Glutamatergic neuron (in vitro differentiated cells): Measurements from ENCODE around the gene LGMN. TPM values are rescaled to one million over a fixed set of nuclear protein-coding genes. Genes with fewer than 3 reads are reported as not detected.
A peak's percentile ranks its signal among the peaks of the same experiment; 100 is the strongest.

Source experiments
- DNase-seq: peaks from one replicate; pipeline ENCODE4 v3.0.0; 2022
- H3K27ac Mint-ChIP-seq: one replicate; pipeline ENCODE4 v1.8.0; 2020; ENCODE audit warnings: mild to moderate bottlenecking, mixed read lengths, inconsistent platforms; ENCODE audit not compliant: unreplicated experiment
- H3K27me3 Mint-ChIP-seq: one replicate; pipeline ENCODE4 v1.8.0; 2020; ENCODE audit warnings: mild to moderate bottlenecking, moderate library complexity, mixed read lengths, inconsistent platforms; ENCODE audit not compliant: unreplicated experiment
- H3K36me3 Mint-ChIP-seq: one replicate; pipeline ENCODE4 v1.8.0; 2020; ENCODE audit warnings: mild to moderate bottlenecking, mixed read lengths, inconsistent platforms; ENCODE audit not compliant: unreplicated experiment
- H3K4me1 Mint-ChIP-seq: one replicate; pipeline ENCODE4 v1.8.0; 2020; ENCODE audit warnings: mild to moderate bottlenecking, low read depth, mixed read lengths, inconsistent platforms; ENCODE audit not compliant: unreplicated experiment
- H3K4me3 Mint-ChIP-seq: one replicate; pipeline ENCODE4 v1.8.0; 2020; ENCODE audit warnings: mild to moderate bottlenecking, mixed read lengths, inconsistent platforms; ENCODE audit not compliant: unreplicated experiment
- H3K9me3 Mint-ChIP-seq: one replicate; pipeline ENCODE4 v1.8.0; 2020; ENCODE audit warnings: mild to moderate bottlenecking, moderate library complexity, mixed read lengths, inconsistent platforms; ENCODE audit not compliant: unreplicated experiment
- CTCF ChIP-seq: fragments of 200-600 bp; sonication (generic); IDR thresholded peaks from one replicate; pipeline ENCODE4 v1.5.0; 2021; ENCODE audit not compliant: partially characterized antibody, unreplicated experiment
- total RNA-seq: library from RNA; stranded (reverse); fragmentation: NEBNext Ultra II Directional; extraction: Animal tissue kit (Norgen Biotek cat#: 25700); gene quantifications from one replicate; pipeline ENCODE4 v1.2.1, GENCODE V29; 2021; ENCODE audit not compliant: unreplicated experiment

LGMN gene
- total RNA-seq, 1 donor from 2014 or later = 36.9 TPM

DNA sequence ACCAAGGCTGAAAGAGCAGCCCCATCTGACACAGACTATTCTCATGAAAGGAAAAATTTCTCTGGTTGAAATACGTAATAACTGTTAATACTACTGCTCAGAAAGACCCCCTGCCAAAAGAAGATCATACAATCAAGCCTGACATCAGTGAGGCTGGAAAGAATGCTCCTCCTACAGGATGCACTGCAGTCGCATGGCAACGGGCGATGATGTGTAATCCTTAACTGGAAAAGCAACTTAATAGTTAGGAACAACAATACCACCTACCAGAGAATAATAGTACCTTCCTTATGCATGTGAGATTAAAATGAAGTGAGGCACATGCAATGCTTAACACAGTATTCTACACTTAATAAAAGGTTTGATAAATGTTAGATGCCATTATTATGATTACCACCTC is 44.5 kb upstream of the LGMN start:
- no peak for TF ChIP-seq CTCF

DNA sequence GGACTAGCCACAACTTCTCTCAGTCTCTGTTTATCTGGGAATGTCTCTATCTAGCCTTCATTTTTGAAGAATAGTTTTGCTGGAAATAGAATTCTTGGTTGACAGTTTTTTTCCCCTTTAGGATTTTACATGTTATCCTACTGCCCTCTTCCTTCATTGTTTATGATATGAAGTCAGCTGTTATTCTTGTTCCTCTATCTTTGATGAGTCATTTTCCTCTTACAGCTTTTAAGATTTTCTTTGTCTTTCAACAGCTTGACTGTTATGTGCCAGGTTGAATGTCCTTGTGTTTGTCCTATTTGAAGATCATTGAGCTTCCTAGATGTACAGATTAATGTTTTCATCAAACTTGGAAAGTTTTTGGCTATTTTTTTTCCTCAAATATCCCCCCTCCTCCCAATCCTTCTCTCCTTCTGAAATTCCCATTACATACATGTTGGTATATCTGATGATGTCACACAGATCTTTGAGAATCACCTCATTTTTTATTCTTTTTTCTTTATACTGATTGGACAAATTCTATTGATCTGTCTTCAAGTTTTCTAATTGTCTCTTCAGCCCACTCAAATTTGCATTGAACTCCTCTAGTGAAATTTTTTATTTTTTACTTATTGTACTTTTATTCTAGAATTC is 41.1 kb upstream of the LGMN start:
- Mint-ChIP-seq H3K4me3 (no peak overlapping the region), H3K27me3 (no peaks in the 10 kb centered on the region), H3K36me3 (peaks cover 7% of the 10 kb centered on the region), H3K27ac (no peak overlapping the region), H3K9me3 (peaks cover 5% of the 10 kb centered on the region), H3K4me1 (peaks cover 4% of the 10 kb centered on the region)
- no peak for DNase-seq
- no peak for TF ChIP-seq CTCF

More for the DNA sequence above, 44.5 kb upstream of the LGMN start:
- Mint-ChIP-seq H3K36me3 (peaks cover 7% of the 10 kb centered on the region), H3K27ac (no peak overlapping the region), H3K27me3 (peaks cover 3% of the 10 kb centered on the region), H3K4me1 (peaks cover 8% of the 10 kb centered on the region), H3K9me3 (peaks cover 5% of the 10 kb centered on the region), H3K4me3 (peak overlapping the region; percentile 30)
- DNase-seq = no peak

DNA sequence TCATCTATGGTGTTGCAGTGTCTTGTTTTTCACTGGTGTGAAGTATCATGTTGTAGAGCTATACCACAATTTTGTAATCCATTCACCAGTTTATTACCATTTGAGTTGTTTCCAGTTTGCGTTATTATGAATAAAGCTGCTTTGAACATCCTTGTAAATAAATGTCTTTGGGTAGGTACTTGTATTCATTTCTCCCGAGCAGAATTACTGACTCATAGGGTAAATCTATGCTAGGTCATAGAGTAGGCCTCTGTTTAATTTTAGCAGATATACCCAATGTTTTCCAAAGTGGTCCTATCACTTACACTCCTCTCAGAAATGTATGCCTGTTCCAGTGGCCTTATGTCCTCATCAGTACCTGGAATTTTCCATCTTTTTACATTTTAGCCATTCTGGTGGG is 39.1 kb upstream of the LGMN start:
- H3K4me1 Mint-ChIP-seq = no peaks in the 10 kb centered on the region
- no peaks in the 10 kb centered on the region for H3K27me3 Mint-ChIP-seq
- DNase-seq = no peak
- no peak overlapping the region for H3K4me3 Mint-ChIP-seq
- peaks cover 4% of the 10 kb centered on the region for H3K9me3 Mint-ChIP-seq
- peaks cover 7% of the 10 kb centered on the region for H3K36me3 Mint-ChIP-seq
- no peak for TF ChIP-seq CTCF
- no peak overlapping the region for H3K27ac Mint-ChIP-seq

- peaks cover 4% of the 10 kb centered on the region for H3K9me3 Mint-ChIP-seq
- H3K27me3 Mint-ChIP-seq = no peaks in the 10 kb centered on the region
- TF ChIP-seq CTCF = no peak
- H3K27ac Mint-ChIP-seq = no peak overlapping the region
- DNase-seq = no peak
- H3K4me1 Mint-ChIP-seq = no peaks in the 10 kb centered on the region
- no peak overlapping the region for H3K4me3 Mint-ChIP-seq
- H3K36me3 Mint-ChIP-seq = peaks cover 7% of the 10 kb centered on the region
Observed at GRCh38 chr14:92786427-92786756, 38.0 kb upstream of the LGMN start.

DNA sequence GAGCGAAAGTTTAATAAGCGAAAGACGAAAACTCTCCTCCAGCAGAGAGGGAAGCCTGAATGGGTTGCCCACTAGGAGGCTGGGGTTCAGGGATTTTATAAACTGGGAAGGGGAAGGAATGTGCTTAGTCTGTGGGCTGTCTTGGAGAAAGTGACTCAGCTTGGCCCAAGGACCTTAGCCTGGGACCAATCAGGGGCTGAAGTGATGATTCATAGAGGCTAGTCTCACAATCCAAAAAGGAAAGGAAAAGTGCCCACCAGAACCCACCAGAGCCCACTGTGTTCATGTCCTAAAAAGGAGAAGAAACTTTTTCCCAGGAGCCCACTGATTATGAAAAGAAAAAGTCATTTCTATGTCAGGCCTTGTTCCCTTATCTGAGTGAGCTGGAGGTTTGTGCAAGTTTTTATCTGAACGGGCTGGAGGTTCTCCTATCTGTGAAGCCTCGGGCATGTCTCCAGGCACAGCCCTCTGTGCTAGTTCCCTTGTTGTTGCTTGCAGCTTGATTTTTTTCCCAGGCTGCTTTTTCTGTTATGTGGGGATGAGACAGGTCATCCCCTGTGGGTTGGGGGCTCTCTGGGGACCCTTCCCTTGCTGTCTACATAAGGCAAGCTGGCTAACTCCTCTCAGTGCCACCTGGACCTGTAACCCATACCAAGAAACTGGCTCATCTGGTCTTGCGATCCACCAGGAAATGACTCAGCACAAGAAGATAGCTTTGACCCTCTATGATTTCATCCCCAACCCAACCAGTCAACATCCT is 37.4 kb upstream of the LGMN start:
- Mint-ChIP-seq H3K27me3 (no peaks in the 10 kb centered on the region), H3K9me3 (peaks cover 4% of the 10 kb centered on the region), H3K36me3 (peaks cover 7% of the 10 kb centered on the region), H3K4me1 (no peaks in the 10 kb centered on the region), H3K27ac (no peak overlapping the region), H3K4me3 (no peak overlapping the region)
- no peak for DNase-seq
- TF ChIP-seq CTCF = no peak
